GM12892 (cell line): Measurements from ENCODE around the gene PAPPA.

Source experiments
- POLR2AphosphoS5 ChIP-seq: IDR thresholded peaks from 2 replicates; pipeline ENCODE4 v1.6.1; 2011; ENCODE audit warnings: low read depth, low read length, control low read depth
- TAF1 ChIP-seq: IDR thresholded peaks from 2 replicates; pipeline ENCODE4 v1.6.1; 2011; ENCODE audit warnings: low read depth, mild to moderate bottlenecking, control low read depth, low read length, borderline replicate concordance

DNA sequence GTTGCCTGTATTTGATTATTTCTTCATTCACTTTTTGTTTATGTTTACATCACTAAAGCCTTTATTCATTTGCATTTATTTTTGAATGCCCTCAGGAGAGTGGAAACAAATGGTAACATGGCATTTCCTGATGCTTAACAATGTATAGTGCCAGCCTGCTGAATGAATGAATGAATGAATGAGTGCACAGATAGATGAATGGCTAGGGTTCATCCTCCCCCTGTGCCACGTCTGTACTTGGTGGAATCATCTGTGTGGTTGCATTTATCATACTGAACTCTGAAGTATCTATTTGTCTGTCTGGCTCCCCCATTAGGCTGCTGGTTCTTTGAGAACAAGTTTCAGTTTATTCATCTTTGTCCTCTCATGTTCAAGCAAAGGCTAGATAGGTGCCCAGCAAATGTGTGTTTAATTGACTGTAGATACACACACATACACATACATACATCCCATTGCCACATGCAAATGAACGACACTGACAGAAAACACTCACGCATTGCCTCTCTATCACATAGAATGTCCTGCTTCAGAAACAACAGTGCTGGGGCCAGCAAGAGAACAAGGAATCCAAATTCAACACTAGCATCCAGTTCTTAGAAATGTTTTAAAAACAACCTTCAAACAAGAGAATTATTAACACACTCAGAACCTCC is 150.4 kb downstream of the PAPPA start:
- TF ChIP-seq TAF1 (no peak), POLR2AphosphoS5 (no peak)
